ENCODE data around the gene EDDM3A.

Gene EDDM3A

DNA sequence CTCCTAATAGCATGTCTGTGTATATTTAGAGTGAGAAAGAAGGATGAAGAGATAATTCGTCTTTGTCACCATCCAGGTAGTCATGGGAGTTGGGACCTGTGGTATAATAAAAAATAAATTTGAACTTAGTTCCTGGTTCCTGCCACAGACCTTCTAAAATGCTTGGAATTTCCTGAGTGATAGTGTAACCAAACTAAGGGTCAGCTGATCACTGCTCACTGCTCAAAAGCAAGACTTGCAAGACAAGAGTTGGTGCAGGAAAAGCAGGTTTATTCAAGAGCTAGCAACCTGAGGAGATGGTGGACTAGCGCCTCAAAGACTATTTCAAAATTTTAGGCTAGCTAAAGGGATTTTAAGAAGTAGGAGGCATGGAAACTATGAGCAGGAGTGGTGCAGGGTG is 38.1 kb upstream of the EDDM3A start:
- Histone ChIP-seq H2BK120ac (ENCODE audit: low read depth, low read length) (no peak overlapping the region), H3K18ac (ENCODE audit: low read length) (no peak overlapping the region), H3K36me3 (replicated peaks in 1 of 2; ENCODE audit: control insufficient read depth in 2 of 2, insufficient read depth in 2 of 2, low read length in 2 of 2) (no peaks in the 10 kb centered on the region), H2AFZ (ENCODE audit: low read length) (no peak overlapping the region), H3K27me3 (ENCODE audit: control insufficient read depth in 3 of 3, insufficient read depth in 3 of 3, low read depth in 1 of 3, low read length in 3 of 3) (no peaks in the 10 kb centered on the region), H2BK12ac (ENCODE audit: low read length) (no peak overlapping the region), H3K27ac (replicated peaks; ENCODE audit: low read length) (no peak overlapping the region), H3K4me1 (ENCODE audit: control insufficient read depth in 2 of 2, insufficient read depth in 1 of 2, low read depth in 1 of 2, low read length in 2 of 2) (no peaks in the 10 kb centered on the region), H3K4ac (ENCODE audit: low read length) (no peak overlapping the region), H3K4me3 (ENCODE audit: low read length in 2 of 2) (no peak overlapping the region), H2AK5ac (ENCODE audit: low read depth, low read length) (no peak overlapping the region), H3K79me1 (ENCODE audit: low read depth, low read length) (no peaks in the 10 kb centered on the region), H3K9ac (ENCODE audit: low read depth, low read length, poor library complexity) (no peak overlapping the region), H4K91ac (ENCODE audit: low read depth, low read length, poor library complexity) (no peak overlapping the region), H3K4me2 (ENCODE audit: insufficient read depth, low read length, poor library complexity, severe bottlenecking) (no peak overlapping the region), H3K23ac (ENCODE audit: low read depth, low read length, poor library complexity) (no peak overlapping the region), H4K8ac (ENCODE audit: low read depth, low read length) (no peak overlapping the region), H3K14ac (ENCODE audit: low read length) (no peak overlapping the region), H2BK5ac (ENCODE audit: low read length) (no peak overlapping the region), H2BK15ac (ENCODE audit: low read length) (no peak overlapping the region), H3K9me3 (replicated peaks in 1 of 2; ENCODE audit: control insufficient read depth in 2 of 2, insufficient read depth in 1 of 2, low read depth in 1 of 2, low read length in 2 of 2) (peaks cover 0 to 18% of the 10 kb centered on the region in 2 donors)
- no peak for DNase-seq (ENCODE audit: low spot score)
- WGBS, 2 donors (ENCODE audit: extremely low coverage in 2 of 2, insufficient read length in 2 of 2, insufficient replicate concordance in 1 of 2), result no CpG with 5 or more reads among the region's 2 CpGs

DNA sequence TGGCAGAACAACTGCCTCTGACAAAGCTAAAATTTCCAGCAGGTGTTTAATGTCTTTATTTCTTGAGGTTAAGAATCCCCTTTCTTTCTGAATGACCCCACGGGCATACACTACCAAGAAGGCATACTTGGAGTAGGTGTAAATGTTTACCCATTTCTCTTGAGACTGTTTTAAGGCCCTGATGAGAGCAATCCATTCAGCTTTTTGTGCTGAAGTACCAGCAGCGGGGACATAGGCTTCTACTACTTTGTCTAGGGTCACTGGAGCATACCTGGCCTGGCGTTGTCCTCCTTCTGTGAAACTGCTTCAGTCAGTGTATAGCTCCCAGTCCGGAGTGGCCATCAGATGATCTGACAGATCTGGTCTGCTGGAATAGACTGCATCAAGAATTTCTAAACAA is 34.4 kb upstream of the EDDM3A start:
- Histone ChIP-seq H3K14ac (ENCODE audit: low read length) (no peak overlapping the region), H2BK15ac (ENCODE audit: low read length) (no peak overlapping the region), H3K18ac (ENCODE audit: low read length) (no peak overlapping the region), H2AFZ (ENCODE audit: low read length) (no peak overlapping the region), H3K27ac (replicated peaks; ENCODE audit: low read length) (no peak overlapping the region), H3K79me1 (ENCODE audit: low read depth, low read length) (no peaks in the 10 kb centered on the region), H4K91ac (ENCODE audit: low read depth, low read length, poor library complexity) (no peak overlapping the region), H3K27me3 (ENCODE audit: control insufficient read depth in 3 of 3, insufficient read depth in 3 of 3, low read depth in 1 of 3, low read length in 3 of 3) (no peaks in the 10 kb centered on the region), H3K4me3 (ENCODE audit: low read length in 2 of 2) (no peak overlapping the region), H3K9me3 (replicated peaks in 1 of 2; ENCODE audit: control insufficient read depth in 2 of 2, insufficient read depth in 1 of 2, low read depth in 1 of 2, low read length in 2 of 2) (peaks cover 0 to 13% of the 10 kb centered on the region in 2 donors), H3K23ac (ENCODE audit: low read depth, low read length, poor library complexity) (no peak overlapping the region), H3K4me1 (ENCODE audit: control insufficient read depth in 2 of 2, insufficient read depth in 1 of 2, low read depth in 1 of 2, low read length in 2 of 2) (no peaks in the 10 kb centered on the region), H4K8ac (ENCODE audit: low read depth, low read length) (no peak overlapping the region), H2BK12ac (ENCODE audit: low read length) (no peak overlapping the region), H3K4ac (ENCODE audit: low read length) (no peak overlapping the region), H2BK5ac (ENCODE audit: low read length) (no peak overlapping the region), H2BK120ac (ENCODE audit: low read depth, low read length) (no peak overlapping the region), H3K4me2 (ENCODE audit: insufficient read depth, low read length, poor library complexity, severe bottlenecking) (no peak overlapping the region), H2AK5ac (ENCODE audit: low read depth, low read length) (no peak overlapping the region), H3K9ac (ENCODE audit: low read depth, low read length, poor library complexity) (no peak overlapping the region), H3K36me3 (replicated peaks in 1 of 2; ENCODE audit: control insufficient read depth in 2 of 2, insufficient read depth in 2 of 2, low read length in 2 of 2) (no peaks in the 10 kb centered on the region)
- no CpG with 5 or more reads among the region's 4 CpGs for WGBS, 2 donors (ENCODE audit: extremely low coverage in 2 of 2, insufficient read length in 2 of 2, insufficient replicate concordance in 1 of 2)
- no peak for DNase-seq (ENCODE audit: low spot score)

DNA sequence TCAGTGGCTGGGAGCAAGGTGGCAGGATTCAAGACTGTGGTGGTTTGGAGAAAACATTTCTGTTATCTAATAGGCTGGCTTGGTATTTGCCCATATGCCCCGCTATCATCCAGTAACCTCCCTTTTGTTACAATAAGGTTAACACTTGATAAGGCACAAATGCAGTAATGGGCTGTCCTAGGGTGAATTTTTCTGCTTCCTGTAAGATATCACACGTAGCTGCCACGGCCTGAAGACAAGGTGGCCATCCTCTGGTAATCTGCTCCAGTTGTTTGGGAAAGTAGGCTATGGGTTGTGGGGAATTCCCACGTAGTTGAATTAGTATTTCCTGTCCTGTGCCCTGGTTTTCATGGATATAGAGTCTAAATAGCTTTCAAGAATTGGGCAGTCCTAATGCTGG is 34.0 kb upstream of the EDDM3A start:
- no peak overlapping the region for H2BK12ac ChIP-seq (ENCODE audit: low read length)
- H3K23ac ChIP-seq (ENCODE audit: low read depth, low read length, poor library complexity), result no peak overlapping the region
- H3K4me2 ChIP-seq (ENCODE audit: insufficient read depth, low read length, poor library complexity, severe bottlenecking), result no peak overlapping the region
- H3K9ac ChIP-seq (ENCODE audit: low read depth, low read length, poor library complexity), result no peak overlapping the region
- H3K27ac ChIP-seq (replicated peaks; ENCODE audit: low read length), result no peak overlapping the region
- no peak overlapping the region for H2BK15ac ChIP-seq (ENCODE audit: low read length)
- H4K91ac ChIP-seq (ENCODE audit: low read depth, low read length, poor library complexity), result no peak overlapping the region
- no peak overlapping the region for H3K4me3 ChIP-seq (ENCODE audit: low read length in 2 of 2)
- no peak overlapping the region for H2BK5ac ChIP-seq (ENCODE audit: low read length)
- no peak overlapping the region for H3K14ac ChIP-seq (ENCODE audit: low read length)
- no peak for DNase-seq (ENCODE audit: low spot score)
- H4K8ac ChIP-seq (ENCODE audit: low read depth, low read length), result no peak overlapping the region
- no peak overlapping the region for H2BK120ac ChIP-seq (ENCODE audit: low read depth, low read length)
- no peak overlapping the region for H2AK5ac ChIP-seq (ENCODE audit: low read depth, low read length)
- no peaks in the 10 kb centered on the region for H3K27me3 ChIP-seq (ENCODE audit: control insufficient read depth in 3 of 3, insufficient read depth in 3 of 3, low read depth in 1 of 3, low read length in 3 of 3)
- no peak overlapping the region for H3K18ac ChIP-seq (ENCODE audit: low read length)
- peaks cover 0 to 8% of the 10 kb centered on the region in 2 donors for H3K9me3 ChIP-seq (replicated peaks in 1 of 2; ENCODE audit: control insufficient read depth in 2 of 2, insufficient read depth in 1 of 2, low read depth in 1 of 2, low read length in 2 of 2)
- no peak overlapping the region for H2AFZ ChIP-seq (ENCODE audit: low read length)
- H3K4me1 ChIP-seq (ENCODE audit: control insufficient read depth in 2 of 2, insufficient read depth in 1 of 2, low read depth in 1 of 2, low read length in 2 of 2), result no peaks in the 10 kb centered on the region
- H3K79me1 ChIP-seq (ENCODE audit: low read depth, low read length), result no peaks in the 10 kb centered on the region
- no CpG with 5 or more reads among the region's 4 CpGs for WGBS, 2 donors (ENCODE audit: extremely low coverage in 2 of 2, insufficient read length in 2 of 2, insufficient replicate concordance in 1 of 2)
- no peaks in the 10 kb centered on the region for H3K36me3 ChIP-seq (replicated peaks in 1 of 2; ENCODE audit: control insufficient read depth in 2 of 2, insufficient read depth in 2 of 2, low read length in 2 of 2)
- no peak overlapping the region for H3K4ac ChIP-seq (ENCODE audit: low read length)

DNA sequence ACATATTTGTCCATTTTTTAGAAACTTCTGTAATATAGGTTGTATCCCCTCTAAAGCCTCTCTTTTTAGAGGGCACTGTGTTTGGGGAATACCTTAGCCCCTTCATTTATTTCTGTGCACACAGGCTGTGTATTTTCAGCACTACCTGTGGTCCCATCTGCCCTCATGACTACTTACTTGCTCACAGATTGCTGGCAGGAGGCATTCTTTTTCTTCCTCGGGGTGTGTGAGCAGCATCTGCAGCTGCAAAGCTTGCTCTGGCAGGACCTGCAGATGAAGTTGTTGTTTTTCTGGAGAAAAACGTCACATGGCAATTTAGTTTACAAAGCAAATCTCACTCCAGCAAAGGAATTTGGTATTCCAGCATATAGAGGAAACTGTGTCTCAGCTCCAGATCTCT is 32.8 kb upstream of the EDDM3A start:
- no peak overlapping the region for H3K4me3 ChIP-seq (ENCODE audit: low read length in 2 of 2)
- H3K14ac ChIP-seq (ENCODE audit: low read length), result no peak overlapping the region
- H3K9ac ChIP-seq (ENCODE audit: low read depth, low read length, poor library complexity), result no peak overlapping the region
- no peak overlapping the region for H3K23ac ChIP-seq (ENCODE audit: low read depth, low read length, poor library complexity)
- no peak overlapping the region for H2BK5ac ChIP-seq (ENCODE audit: low read length)
- no peak overlapping the region for H2AFZ ChIP-seq (ENCODE audit: low read length)
- H3K4me2 ChIP-seq (ENCODE audit: insufficient read depth, low read length, poor library complexity, severe bottlenecking), result no peak overlapping the region
- WGBS, 2 donors (ENCODE audit: extremely low coverage in 2 of 2, insufficient read length in 2 of 2, insufficient replicate concordance in 1 of 2), result no CpG with 5 or more reads among the region's 2 CpGs
- no peaks in the 10 kb centered on the region for H3K27me3 ChIP-seq (ENCODE audit: control insufficient read depth in 3 of 3, insufficient read depth in 3 of 3, low read depth in 1 of 3, low read length in 3 of 3)
- DNase-seq (ENCODE audit: low spot score), result no peak
- no peak overlapping the region for H3K4ac ChIP-seq (ENCODE audit: low read length)
- H3K36me3 ChIP-seq (replicated peaks in 1 of 2; ENCODE audit: control insufficient read depth in 2 of 2, insufficient read depth in 2 of 2, low read length in 2 of 2), result no peaks in the 10 kb centered on the region
- H2AK5ac ChIP-seq (ENCODE audit: low read depth, low read length), result no peak overlapping the region
- H3K79me1 ChIP-seq (ENCODE audit: low read depth, low read length), result no peaks in the 10 kb centered on the region
- no peak overlapping the region for H4K91ac ChIP-seq (ENCODE audit: low read depth, low read length, poor library complexity)
- H3K27ac ChIP-seq (replicated peaks; ENCODE audit: low read length), result no peak overlapping the region
- H3K9me3 ChIP-seq (replicated peaks in 1 of 2; ENCODE audit: control insufficient read depth in 2 of 2, insufficient read depth in 1 of 2, low read depth in 1 of 2, low read length in 2 of 2), result no peaks in the 10 kb centered on the region
- H2BK15ac ChIP-seq (ENCODE audit: low read length), result no peak overlapping the region
- H2BK120ac ChIP-seq (ENCODE audit: low read depth, low read length), result no peak overlapping the region
- H3K4me1 ChIP-seq (ENCODE audit: control insufficient read depth in 2 of 2, insufficient read depth in 1 of 2, low read depth in 1 of 2, low read length in 2 of 2), result no peaks in the 10 kb centered on the region
- H2BK12ac ChIP-seq (ENCODE audit: low read length), result no peak overlapping the region
- H3K18ac ChIP-seq (ENCODE audit: low read length), result no peak overlapping the region
- H4K8ac ChIP-seq (ENCODE audit: low read depth, low read length), result no peak overlapping the region

Data from neuronal stem cell (in vitro differentiated cells).